Measurements from ENCODE around the gene PPA1. TPM values are rescaled to one million over a fixed set of nuclear protein-coding genes. Genes with fewer than 3 reads are reported as not detected.

The PPA1 gene
- polyA plus RNA-seq, 6 donors from 2014 or later: 59.7 to 152 (median 97.0) TPM

Other genes with a start within 250 kb of the PPA1 start
- not detected for gene MACROH2A2, start 180.6 kb downstream of the PPA1 start, polyA plus RNA-seq (ENCODE audit: low read depth in 6 of 6)
- gene AIFM2, start 100.6 kb downstream of the PPA1 start, polyA plus RNA-seq (ENCODE audit: low read depth in 6 of 6): 1 to 10 TPM; 1.8 to 3.0 (median 2.2) TPM
- 10 to 100 TPM; 19.8 to 33.5 (median 25.0) TPM for gene TYSND1, start 86.7 kb downstream of the PPA1 start, polyA plus RNA-seq (ENCODE audit: low read depth in 6 of 6)
- gene SAR1A, start 62.9 kb downstream of the PPA1 start, polyA plus RNA-seq (ENCODE audit: low read depth in 6 of 6): 10 to 100 TPM in 5 of 6 donors, 1 to 10 TPM in 1; 9.4 to 40.7 (median 25.2) TPM
- gene NPFFR1, start 50.6 kb upstream of the PPA1 start, polyA plus RNA-seq (ENCODE audit: low read depth in 6 of 6): not detected
- under 1 TPM in 2 of 6 donors, not detected in 4; 0.22 to 0.23 TPM for gene LRRC20, start 149.2 kb upstream of the PPA1 start, polyA plus RNA-seq (ENCODE audit: low read depth in 6 of 6)
- 10 to 100 TPM; 35.7 to 44.5 (median 38.8) TPM for gene EIF4EBP2, start 170.7 kb upstream of the PPA1 start, polyA plus RNA-seq (ENCODE audit: low read depth in 6 of 6)
- not detected for gene NODAL, start 208.3 kb upstream of the PPA1 start, polyA plus RNA-seq (ENCODE audit: low read depth in 6 of 6)
- 1 to 10 TPM in 1 of 6 donors, under 1 TPM in 4, not detected in 1; 0.49 to 1.9 (median 0.65) TPM for gene PALD1, start 245.3 kb upstream of the PPA1 start, polyA plus RNA-seq (ENCODE audit: low read depth in 6 of 6)

Data from naive B cell (primary cell).